GM06990 (cell line): ENCODE data around the gene IL31RA.
"Not testable (repeated sequence)": the region's sequence is repeated elsewhere in the genome, so short reads cannot be mapped to it uniquely, and the experiment has no call there.

ENCODE experiments used
- DNase-seq: peaks from one replicate; pipeline ENCODE4 v3.0.0-alpha.2; 2011; ENCODE audit not compliant: insufficient read length; ENCODE audit errors: extremely low read depth
- H3K27me3 ChIP-seq: replicated peaks from 2 replicates; pipeline ENCODE4 v1.6.0; 2011; ENCODE audit warnings: low read length; ENCODE audit not compliant: control insufficient read depth, insufficient read depth
- H3K36me3 ChIP-seq: 2 replicates; pipeline ENCODE4 v1.5.1; 2011; ENCODE audit warnings: low read length; ENCODE audit not compliant: control insufficient read depth, insufficient read depth
- H3K4me3 ChIP-seq: replicated peaks from 2 replicates; pipeline ENCODE4 v1.5.1; 2011; ENCODE audit warnings: low read depth, mild to moderate bottlenecking, control low read depth, low read length
- CTCF ChIP-seq: IDR thresholded peaks from 2 replicates; pipeline ENCODE4 v1.5.1; 2011; ENCODE audit warnings: low read length, control low read depth, mild to moderate bottlenecking, inconsistent platforms; ENCODE audit not compliant: insufficient read depth, poor library complexity, severe bottlenecking

Gene IL31RA

GRCh38 chr5:55850839-55851674 is at the start of gene IL31RA:
Gene IL31RA (plus strand): TSS chr5:55851357. CDS start chr5:55851571, 214 bp downstream.
- H3K4me3 ChIP-seq = no peak within 1 kb of the TSS
- no peak for DNase-seq
- TF ChIP-seq CTCF = no peak
- no peaks in the 10 kb centered on the region for H3K36me3 ChIP-seq
- no peaks in the 10 kb centered on the region; the same call in 1 of the 2 replicates for H3K27me3 ChIP-seq

GRCh38 chr5:55808814-55809213 is 42.3 kb upstream of the IL31RA start:
- not testable (repeated sequence) for DNase-seq, H3K36me3 ChIP-seq, H3K27me3 ChIP-seq, H3K4me3 ChIP-seq

GRCh38 chr5:55815939-55816338 is 35.2 kb upstream of the IL31RA start:
- DNase-seq, H3K36me3 ChIP-seq: not testable (repeated sequence)

GRCh38 chr5:55816342-55816741 is 34.8 kb upstream of the IL31RA start:
- DNase-seq = no peak
- Histone ChIP-seq H3K36me3 (no peaks in the 10 kb centered on the region), H3K27me3 (no peaks in the 10 kb centered on the region), H3K4me3 (no peak overlapping the region)
- TF ChIP-seq CTCF = no peak

More at GRCh38 chr5:55815939-55816338, 35.2 kb upstream of the IL31RA start:
- not testable (repeated sequence) for H3K4me3 ChIP-seq, H3K27me3 ChIP-seq

DNA sequence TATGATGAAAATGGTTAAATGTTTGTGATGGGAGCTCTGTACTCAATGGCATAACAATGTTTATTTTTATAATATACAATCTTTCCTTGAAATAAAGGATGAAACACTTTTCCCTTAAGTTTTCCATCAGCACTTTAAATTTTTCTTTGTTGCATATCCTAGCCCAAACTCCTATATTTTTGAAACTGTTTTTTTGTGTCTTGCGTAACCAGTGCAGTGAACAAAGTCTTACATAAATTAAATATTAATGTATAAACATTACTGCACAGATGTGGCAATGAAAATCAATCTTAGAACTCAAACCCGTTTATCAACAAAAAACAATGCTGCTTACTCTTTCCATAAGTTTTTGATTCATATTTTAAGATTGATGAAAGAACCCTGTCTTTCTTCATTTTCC is 34.1 kb upstream of the IL31RA start:
- TF ChIP-seq CTCF = no peak
- Histone ChIP-seq H3K4me3 (no peak overlapping the region), H3K27me3 (no peaks in the 10 kb centered on the region), H3K36me3 (no peaks in the 10 kb centered on the region)
- no peak for DNase-seq

- Histone ChIP-seq H3K4me3 (no peak overlapping the region), H3K27me3 (no peaks in the 10 kb centered on the region), H3K36me3 (no peaks in the 10 kb centered on the region)
- DNase-seq = no peak
- TF ChIP-seq CTCF = no peak
These were observed 30.7 kb upstream of the IL31RA start for GRCh38 chr5:55820488-55820887.
